Activated B cell treated with CpG ODN at 0.5 μM for 24 hours (primary cell): ENCODE data around the gene CABP4. TPM values are rescaled to one million over a fixed set of nuclear protein-coding genes. Genes with fewer than 3 reads are reported as not detected.

ENCODE experiments used
- ATAC-seq: fragments of 200-7000 bp; cut with Tn5 transposase; one replicate; pipeline ENCODE4 v1.10.0; 2021; ENCODE audit warnings: low read depth, mild to moderate bottlenecking, moderate library complexity
- CTCF ChIA-PET: fragments of 350-600 bp; sonication (Branson Sonifier 250); formaldehyde crosslinking; loops from one replicate; lab custom pipeline; 2021; ENCODE audit warnings: antibody characterized with exemption; lab: Charles Lee
- POLR2A ChIA-PET: fragments of 350-600 bp; sonication (Branson Sonifier 250); formaldehyde crosslinking; loops from one replicate; lab custom pipeline; 2021; ENCODE audit warnings: antibody characterized with exemption; lab: Charles Lee
- DNase-seq: peaks from one replicate; pipeline ENCODE4 v3.0.0; 2022
- H3K27ac Mint-ChIP-seq: one replicate; pipeline ENCODE4 v1.8.0; 2020; ENCODE audit warnings: mixed read lengths
- H3K27me3 Mint-ChIP-seq: one replicate; pipeline ENCODE4 v1.8.0; 2021; ENCODE audit warnings: mixed read lengths
- H3K36me3 Mint-ChIP-seq: one replicate; pipeline ENCODE4 v1.8.0; 2021; ENCODE audit warnings: low read depth, mixed read lengths
- H3K4me1 Mint-ChIP-seq: one replicate; pipeline ENCODE4 v1.8.0; 2021; ENCODE audit warnings: mixed read lengths
- H3K4me3 Mint-ChIP-seq: one replicate; pipeline ENCODE4 v1.8.0; 2020; ENCODE audit warnings: mild to moderate bottlenecking, mixed read lengths
- H3K9me3 Mint-ChIP-seq: one replicate; pipeline ENCODE4 v1.8.0; 2020; ENCODE audit warnings: mixed read lengths
- intact Hi-C: fragments of 100-400 bp; cut with micrococcal nuclease; formaldehyde crosslinking; loops from one replicate; pipeline ENCODE4 v1.15.1; 2024
- total RNA-seq: library from RNA; stranded (reverse); gene quantifications from 2 replicates; pipeline ENCODE4 v1.2.3, GENCODE V29; 2022
- TF ChIP-seq, protein P1 (sequence below): fragments of 200-600 bp; IDR thresholded peaks from one replicate; pipeline ENCODE4 v1.8.0; 2022; ENCODE audit warnings: antibody characterized with exemption, mild to moderate bottlenecking

CABP4 gene
- total RNA-seq, 1 donor from 2014 or later = 3.0 TPM

DNA sequence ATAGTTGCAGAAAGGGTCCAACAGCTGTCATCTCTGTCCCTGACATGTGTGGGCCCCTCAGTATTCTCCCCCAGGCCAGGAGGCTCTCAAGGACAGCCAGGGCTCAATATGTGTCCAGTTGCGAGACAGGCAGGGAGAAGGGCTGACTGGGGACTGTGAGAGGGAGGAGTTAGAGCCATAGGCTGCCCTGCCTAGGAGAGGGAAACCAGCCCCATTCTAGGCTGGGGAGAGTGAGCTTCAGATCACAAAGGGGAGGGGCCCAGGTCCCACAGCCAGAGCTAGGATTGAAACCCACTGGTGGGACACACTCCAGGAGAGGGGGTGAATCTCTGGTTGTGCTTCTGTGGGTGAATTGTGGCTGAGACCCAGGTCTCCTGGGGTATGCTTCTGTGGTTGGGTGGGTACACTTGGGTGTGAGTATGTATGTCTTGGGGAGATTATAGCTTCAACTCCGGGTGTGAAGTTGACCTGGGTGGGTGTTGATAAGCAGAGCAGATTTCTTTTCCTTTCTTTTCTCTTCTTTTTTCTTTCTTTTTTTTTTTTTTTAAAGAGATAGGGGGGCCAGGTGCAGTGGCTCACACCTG lies 41.8 kb upstream of the CABP4 start:
- Mint-ChIP-seq H3K4me1 (peaks cover 84% of the 10 kb centered on the region), H3K9me3 (no peaks in the 10 kb centered on the region), H3K36me3 (peaks cover 4% of the 10 kb centered on the region), H3K27ac (peak overlapping the region; percentile 76), H3K4me3 (peak overlapping the region; percentile 41), H3K27me3 (no peaks in the 10 kb centered on the region)
- ChIA-PET POLR2A (interaction anchor here (0.5 to 13.9 kb wide), 21 partner anchors 11 to 1149 kb away, joined by 3 to 404 read pairs (median 5); partner anchors contain the start of genes AIP, CDK2AP2, CORO1B and POLD4), CTCF (interaction anchor here (2.8 to 3.2 kb wide), 2 partner anchors 10 to 12 kb away, joined by 9 to 18 read pairs; partner anchors contain the start of genes PPP1CA and TBC1D10C)
- DNase-seq (no peak), ATAC-seq (no peak)
- TF ChIP-seq, protein P1, sequence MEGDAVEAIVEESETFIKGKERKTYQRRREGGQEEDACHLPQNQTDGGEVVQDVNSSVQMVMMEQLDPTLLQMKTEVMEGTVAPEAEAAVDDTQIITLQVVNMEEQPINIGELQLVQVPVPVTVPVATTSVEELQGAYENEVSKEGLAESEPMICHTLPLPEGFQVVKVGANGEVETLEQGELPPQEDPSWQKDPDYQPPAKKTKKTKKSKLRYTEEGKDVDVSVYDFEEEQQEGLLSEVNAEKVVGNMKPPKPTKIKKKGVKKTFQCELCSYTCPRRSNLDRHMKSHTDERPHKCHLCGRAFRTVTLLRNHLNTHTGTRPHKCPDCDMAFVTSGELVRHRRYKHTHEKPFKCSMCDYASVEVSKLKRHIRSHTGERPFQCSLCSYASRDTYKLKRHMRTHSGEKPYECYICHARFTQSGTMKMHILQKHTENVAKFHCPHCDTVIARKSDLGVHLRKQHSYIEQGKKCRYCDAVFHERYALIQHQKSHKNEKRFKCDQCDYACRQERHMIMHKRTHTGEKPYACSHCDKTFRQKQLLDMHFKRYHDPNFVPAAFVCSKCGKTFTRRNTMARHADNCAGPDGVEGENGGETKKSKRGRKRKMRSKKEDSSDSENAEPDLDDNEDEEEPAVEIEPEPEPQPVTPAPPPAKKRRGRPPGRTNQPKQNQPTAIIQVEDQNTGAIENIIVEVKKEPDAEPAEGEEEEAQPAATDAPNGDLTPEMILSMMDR = no peak
- intact Hi-C loops = no loop called here

DNA sequence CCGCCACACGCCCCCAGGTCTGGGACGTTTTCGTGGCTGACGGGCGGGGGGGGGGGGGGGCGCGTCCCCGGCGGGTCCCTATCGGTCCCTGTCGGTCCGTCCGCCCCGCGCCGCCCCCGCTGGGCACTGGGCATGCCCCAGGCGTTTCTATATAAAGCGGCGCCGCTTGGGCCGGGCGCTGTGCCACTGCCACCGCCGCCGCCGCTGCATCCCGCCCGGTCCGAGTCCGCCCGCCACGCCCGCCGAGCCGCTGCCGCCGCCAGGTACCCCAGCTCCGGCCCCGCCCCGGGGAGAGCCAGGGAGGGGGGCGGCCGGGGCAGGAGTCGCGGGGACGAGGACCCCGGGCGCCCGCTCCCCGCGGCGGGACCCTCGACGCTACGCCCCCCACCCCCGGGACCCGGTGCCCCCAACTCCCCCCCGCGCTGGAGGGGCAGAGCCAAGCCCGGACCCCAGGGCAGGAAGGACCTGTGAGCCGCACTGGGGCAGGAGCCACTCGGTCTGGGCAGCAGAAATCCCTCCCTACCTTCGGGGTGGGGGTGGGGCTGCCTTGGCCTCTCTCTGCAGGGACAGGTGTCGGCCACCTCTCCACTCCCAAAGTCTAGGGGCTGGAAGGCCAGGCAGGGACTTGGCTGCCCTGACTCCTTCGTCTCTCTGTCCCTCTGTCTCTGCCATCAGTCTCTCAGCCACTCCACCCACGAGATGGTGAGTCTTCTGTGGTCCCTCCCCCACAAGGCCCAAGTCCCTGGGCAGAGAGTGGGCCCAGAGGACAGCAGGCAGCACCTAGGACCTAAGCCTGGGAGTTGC lies 39.5 kb upstream of the CABP4 start, which contains the start of gene CARNS1:
CARNS1 (plus strand) TSS at position 178 of the 804 bp plus-strand sequence; CDS start at position 700, 522 bp downstream.
- TF ChIP-seq, protein P1 = no peak
- DNase-seq = no peak
- peak within 1 kb of the TSS; percentile 90 for H3K27ac Mint-ChIP-seq
- no peak for ATAC-seq
- no peaks in the 10 kb centered on the region for H3K36me3 Mint-ChIP-seq
- intact Hi-C loops = no loop called here
- no peaks in the 10 kb centered on the region for H3K9me3 Mint-ChIP-seq
- peaks cover 83% of the 10 kb centered on the region for H3K4me1 Mint-ChIP-seq
- CTCF ChIA-PET = interaction anchor here (0.8 kb wide), 1 partner anchor 14 kb away, joined by 3 read pairs; the partner anchor contains the start of gene PPP1CA
- H3K4me3 Mint-ChIP-seq = peak within 1 kb of the TSS; percentile 83
- POLR2A ChIA-PET = interaction anchor here (0.5 to 13.9 kb wide), 6 partner anchors 8 to 289 kb away, joined by 5 to 404 read pairs (median 60); partner anchors contain the start of genes PPP1CA, PTPRCAP, RPS6KB2 and TBC1D10C
- no peaks in the 10 kb centered on the region for H3K27me3 Mint-ChIP-seq

DNA sequence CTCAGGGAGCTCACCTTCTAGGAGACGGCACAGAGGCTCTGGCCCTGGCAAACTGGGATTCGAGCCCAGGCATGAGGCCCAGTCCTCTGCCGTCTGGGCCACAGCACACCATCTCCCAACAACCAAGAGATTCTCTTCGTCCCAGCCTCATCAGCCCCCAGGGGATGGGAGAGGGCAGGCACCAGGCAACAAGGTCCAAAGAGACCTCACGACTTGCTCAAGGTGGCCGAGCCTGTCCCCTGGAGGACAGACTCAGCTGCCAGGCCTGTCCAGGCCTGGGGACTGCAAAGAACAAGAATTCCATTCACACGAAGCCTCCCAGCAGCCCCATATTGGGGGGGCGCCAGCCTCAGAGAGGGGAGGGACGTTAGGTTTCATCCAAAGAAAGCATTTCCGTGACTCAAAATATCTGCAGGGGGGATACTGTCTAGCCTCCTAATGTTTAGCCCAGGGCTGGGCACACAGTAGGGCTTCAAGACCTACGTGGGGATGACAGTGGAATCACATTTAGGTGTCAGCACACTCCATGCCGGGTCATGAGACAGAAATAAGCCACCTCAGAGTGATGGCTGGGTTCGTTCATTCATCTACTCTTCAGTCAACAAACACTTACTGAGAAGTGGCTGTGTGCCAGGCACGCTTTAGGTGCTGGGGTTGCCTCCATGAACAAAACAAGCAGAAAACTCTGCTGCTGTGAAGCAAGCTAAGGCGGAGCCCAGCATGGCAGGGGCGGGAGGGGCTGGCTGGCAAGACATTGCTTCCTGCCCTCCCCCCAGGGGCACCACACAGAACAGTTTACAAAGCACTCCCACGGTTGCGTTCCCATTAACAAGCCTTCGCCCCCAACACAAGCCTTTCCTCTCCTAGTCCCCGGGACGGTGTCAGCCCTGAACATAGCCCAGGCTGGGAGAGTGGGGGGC lies 38.5 kb upstream of the CABP4 start:
- Mint-ChIP-seq H3K9me3 (no peaks in the 10 kb centered on the region), H3K4me3 (peak overlapping the region; percentile 72), H3K36me3 (no peaks in the 10 kb centered on the region), H3K27me3 (no peaks in the 10 kb centered on the region), H3K27ac (peak overlapping the region; percentile 90), H3K4me1 (peaks cover 77% of the 10 kb centered on the region)
- no peak for DNase-seq
- TF ChIP-seq, protein P1 = no peak
- no peak for ATAC-seq
- ChIA-PET CTCF (interaction anchor here (0.8 to 5.0 kb wide), 3 partner anchors 14 to 34 kb away, joined by 3 to 53 read pairs (median 5); partner anchors contain the start of genes PPP1CA and TBC1D10C), POLR2A (interaction anchor here (0.5 to 13.9 kb wide), 11 partner anchors 9 to 290 kb away, joined by 3 to 404 read pairs (median 18); partner anchors contain the start of genes PITPNM1, POLD4, PPP1CA and PTPRCAP)
- intact Hi-C loops = no loop called here

DNA sequence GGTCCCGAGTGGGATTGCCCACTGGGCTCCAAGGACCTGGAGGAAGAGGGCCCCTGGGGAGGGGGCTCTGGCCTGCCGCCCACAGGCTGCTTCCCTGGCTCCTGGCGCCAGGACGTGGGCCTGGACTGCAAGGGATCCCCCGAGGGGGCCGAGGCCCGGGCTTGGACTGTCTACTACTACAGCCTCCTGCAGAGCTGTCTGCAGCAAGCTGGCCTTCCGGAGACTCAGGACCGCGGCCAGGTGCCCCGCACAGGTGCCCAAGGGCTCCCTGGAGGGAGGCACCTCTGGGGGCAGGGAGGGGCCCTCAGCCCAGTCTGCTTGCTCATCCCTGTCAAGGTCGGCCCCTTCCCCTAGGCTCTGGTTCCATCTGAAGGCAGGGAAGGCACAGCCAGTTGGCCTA lies 37.7 kb upstream of the CABP4 start:
- H3K4me3 Mint-ChIP-seq = no peak overlapping the region
- peak overlapping the region; percentile 90 for H3K27ac Mint-ChIP-seq
- intact Hi-C loops = no loop called here
- CTCF ChIA-PET = interaction anchor here (1.4 to 5.0 kb wide), 4 partner anchors 10 to 35 kb away, joined by 3 to 53 read pairs (median 4); partner anchors contain the start of genes PPP1CA, PTPRCAP and TBC1D10C
- no peaks in the 10 kb centered on the region for H3K36me3 Mint-ChIP-seq
- H3K27me3 Mint-ChIP-seq = no peaks in the 10 kb centered on the region
- ATAC-seq (no peak), DNase-seq (no peak)
- no peaks in the 10 kb centered on the region for H3K9me3 Mint-ChIP-seq
- POLR2A ChIA-PET = interaction anchor here (0.6 to 13.9 kb wide), 16 partner anchors 9 to 389 kb away, joined by 3 to 404 read pairs (median 8); partner anchors contain the start of genes AIP, CDK2AP2, GSTP1 and PITPNM1
- TF ChIP-seq, protein P1 = no peak
- peaks cover 69% of the 10 kb centered on the region for H3K4me1 Mint-ChIP-seq
